Naive thymus-derived CD8-positive, alpha-beta T cell (primary cell): ENCODE data around the gene YWHAB. TPM values are rescaled to one million over a fixed set of nuclear protein-coding genes. Genes with fewer than 3 reads are reported as not detected.
A peak's percentile ranks its signal among the peaks of the same experiment; 100 is the strongest.

Source experiments
- ATAC-seq, 2 donors: fragments of 150-1000 bp; cut with Tn5 transposase in 1 of 2; sonication (Bioruptor Pico), chemical (Tn5 transposase) in 1 of 2; 1 replicate in 1 of 2; 2 replicates in 1 of 2; pipeline ENCODE4 v1.10.0; 2021; ENCODE audit warnings: mild to moderate bottlenecking in 2 of 2, moderate library complexity in 2 of 2
- POLR2A ChIA-PET: fragments of 350-600 bp; sonication (Branson Sonifier 250); formaldehyde crosslinking; loops from one replicate; lab custom pipeline; 2021; ENCODE audit warnings: antibody characterized with exemption; lab: Charles Lee
- DNase-seq, 10 donors: peaks; one replicate each; pipeline versions ENCODE4 v3.0.0 to v3.0.0-alpha.2; 2020 to 2022
- H3K27ac Mint-ChIP-seq, 10 donors: one replicate each; pipeline ENCODE4 v1.8.0; 2020 to 2022; ENCODE audit warnings: mild to moderate bottlenecking in 10 of 10, mixed read lengths in 10 of 10, moderate library complexity in 4 of 10, inconsistent platforms in 1 of 10
- H3K27me3 Mint-ChIP-seq, 5 donors: one replicate each; pipeline ENCODE4 v1.8.0; 2021 to 2022; ENCODE audit warnings: mixed read lengths in 5 of 5
- H3K36me3 Mint-ChIP-seq, 3 donors: one replicate each; pipeline ENCODE4 v1.8.0; 2020 to 2022; ENCODE audit warnings: mixed read lengths in 3 of 3, mild to moderate bottlenecking in 2 of 3, inconsistent platforms in 1 of 3
- H3K4me1 Mint-ChIP-seq, 4 donors: one replicate each; pipeline ENCODE4 v1.8.0; 2021 to 2022; ENCODE audit warnings: mixed read lengths in 4 of 4
- H3K4me3 Mint-ChIP-seq, 10 donors: one replicate each; pipeline ENCODE4 v1.8.0; 2020 to 2022; ENCODE audit warnings: mild to moderate bottlenecking in 10 of 10, mixed read lengths in 10 of 10, moderate library complexity in 6 of 10, inconsistent platforms in 1 of 10
- H3K9me3 Mint-ChIP-seq, 9 donors: one replicate each; pipeline ENCODE4 v1.8.0; 2020 to 2022; ENCODE audit warnings: mixed read lengths in 9 of 9, mild to moderate bottlenecking in 3 of 9, inconsistent platforms in 1 of 9, moderate library complexity in 1 of 9
- polyA plus RNA-seq, 3 donors: library from polyadenylated mRNA; unstranded; fragments of 300-500 nt; fragmentation: Illumina TruSeq; gene quantifications; one replicate each; pipeline ENCODE4 v1.2.3, GENCODE V29; 2021
- total RNA-seq, 8 experiments: library from RNA in 2 of 8; stranded (reverse) in 2 of 8; gene quantifications; one replicate each; pipeline ENCODE4 v1.2.3 and lab custom pipeline; 2021 to 2026

Gene YWHAB
- total and polyA plus RNA-seq, 5 experiments from 2014 or later: 209 to 529 (median 510) TPM

- POLR2A ChIA-PET: interaction anchor here (0.5 kb wide), 1 partner anchor 12 kb away, joined by 3 read pairs; no protein-coding TSS in a partner anchor
- Mint-ChIP-seq H3K9me3 (no peaks in the 10 kb centered on the region), H3K27me3 (no peaks in the 10 kb centered on the region), H3K4me3 (no peak overlapping the region), H3K36me3 (peaks cover 4 to 72% (median 23%) of the 10 kb centered on the region in 3 donors), H3K27ac (peak overlapping the region in 1 of 10 donors; percentile 11), H3K4me1 (peaks cover 15 to 50% (median 42%) of the 10 kb centered on the region in 4 donors)
- ATAC-seq (no peak), DNase-seq (no peak)
These were observed 16.5 kb downstream of the YWHAB start for GRCh38 chr20:44901974-44902373.

- Mint-ChIP-seq H3K27me3 (no peaks in the 10 kb centered on the region), H3K27ac (peak overlapping the region in 2 of 10 donors; percentile 23 to 32), H3K4me1 (peaks cover 8 to 37% (median 31%) of the 10 kb centered on the region in 4 donors), H3K4me3 (no peak overlapping the region), H3K9me3 (no peaks in the 10 kb centered on the region), H3K36me3 (peaks cover 4 to 78% (median 23%) of the 10 kb centered on the region in 3 donors)
- no peak for ATAC-seq
- POLR2A ChIA-PET: interaction anchor here (0.6 to 0.7 kb wide), 2 partner anchors 15 to 19 kb away, joined by 3 read pairs; partner anchors contain the start of gene YWHAB
- DNase-seq: no peak
These were observed 18.9 kb downstream of the YWHAB start for GRCh38 chr20:44904377-44904776.

- peak overlapping the region; percentile 15 to 90 (median 56) for H3K27ac Mint-ChIP-seq
- no peaks in the 10 kb centered on the region for H3K9me3 Mint-ChIP-seq
- peak overlapping the region; percentile 72 to 90 (median 84) for H3K4me3 Mint-ChIP-seq
- peaks cover 6 to 31% (median 22%) of the 10 kb centered on the region in 4 donors for H3K4me1 Mint-ChIP-seq
- POLR2A ChIA-PET: interaction anchor here (0.5 to 3.0 kb wide), 10 partner anchors 9 to 417 kb away, joined by 3 to 20 read pairs (median 4); partner anchors contain the start of genes TOMM34 and YWHAB
- ATAC-seq: no peak
- H3K36me3 Mint-ChIP-seq: peaks cover 4 to 50% (median 15%) of the 10 kb centered on the region in 3 donors
- DNase-seq: no peak
- no peaks in the 10 kb centered on the region for H3K27me3 Mint-ChIP-seq
These were observed 23.7 kb downstream of the YWHAB start for GRCh38 chr20:44908987-44909871.

GRCh38 chr20:44909872-44910689 lies 24.6 kb downstream of the YWHAB start, which contains the start of gene PABPC1L:
PABPC1L (plus strand) TSS chr20:44910060; CDS start chr20:44910144, 84 bp downstream.
- POLR2A ChIA-PET: interaction anchor here (0.5 to 3.0 kb wide), 9 partner anchors 8 to 416 kb away, joined by 3 to 20 read pairs (median 4); partner anchors contain the start of genes TOMM34 and YWHAB
- ATAC-seq (peak; percentile 95 to 96), DNase-seq (peak; percentile 67 to 85 (median 75))
- peak within 1 kb of the TSS; percentile 81 to 90 (median 84) for H3K4me3 Mint-ChIP-seq
- no peaks in the 10 kb centered on the region for H3K27me3 Mint-ChIP-seq
- peaks cover 13 to 39% (median 30%) of the 10 kb centered on the region in 4 donors for H3K4me1 Mint-ChIP-seq
- no peaks in the 10 kb centered on the region for H3K9me3 Mint-ChIP-seq
- peak within 1 kb of the TSS; percentile 24 to 90 (median 56) for H3K27ac Mint-ChIP-seq
- H3K36me3 Mint-ChIP-seq: peaks cover 4 to 45% (median 8%) of the 10 kb centered on the region in 3 donors

- POLR2A ChIA-PET: interaction anchor here (1.0 to 3.0 kb wide), 2 partner anchors 15 to 25 kb away, joined by 3 to 20 read pairs; partner anchors contain the start of gene YWHAB
- Mint-ChIP-seq H3K36me3 (peaks cover 4 to 40% (median 5%) of the 10 kb centered on the region in 3 donors), H3K27me3 (no peaks in the 10 kb centered on the region), H3K9me3 (no peaks in the 10 kb centered on the region), H3K27ac (peak overlapping the region in 6 of 10 donors; percentile 24 to 86 (median 38)), H3K4me3 (peak overlapping the region; percentile 81 to 90 (median 84)), H3K4me1 (peaks cover 14 to 43% (median 32%) of the 10 kb centered on the region in 4 donors)
- no peak for ATAC-seq
- no peak for DNase-seq
These were observed 25.3 kb downstream of the YWHAB start for GRCh38 chr20:44910690-44911262.

- H3K36me3 Mint-ChIP-seq: peaks cover 0 to 37% (median 3%) of the 10 kb centered on the region in 3 donors
- no peaks in the 10 kb centered on the region for H3K9me3 Mint-ChIP-seq
- POLR2A ChIA-PET: interaction anchor here (1.0 to 3.0 kb wide), 2 partner anchors 15 to 26 kb away, joined by 3 to 20 read pairs; partner anchors contain the start of gene YWHAB
- DNase-seq (peak in 9 of 10 donors; percentile 12 to 67 (median 40)), ATAC-seq (no peak)
- H3K4me1 Mint-ChIP-seq: peaks cover 14 to 43% (median 32%) of the 10 kb centered on the region in 4 donors
- no peaks in the 10 kb centered on the region for H3K27me3 Mint-ChIP-seq
- H3K4me3 Mint-ChIP-seq: peak overlapping the region in 8 of 10 donors; percentile 26 to 82 (median 58)
- peak overlapping the region in 1 of 10 donors; percentile 53 for H3K27ac Mint-ChIP-seq
These were observed 25.9 kb downstream of the YWHAB start for GRCh38 chr20:44911264-44911921.

GRCh38 chr20:44912189-44912588 lies 26.7 kb downstream of the YWHAB start:
- Mint-ChIP-seq H3K27me3 (no peaks in the 10 kb centered on the region), H3K4me3 (peak overlapping the region in 3 of 10 donors; percentile 45 to 67 (median 52)), H3K4me1 (peaks cover 14 to 43% (median 32%) of the 10 kb centered on the region in 4 donors), H3K27ac (peak overlapping the region in 3 of 10 donors; percentile 29 to 74 (median 66)), H3K9me3 (no peaks in the 10 kb centered on the region), H3K36me3 (peaks cover 0 to 34% (median 5%) of the 10 kb centered on the region in 3 donors)
- ATAC-seq (no peak), DNase-seq (no peak)
- POLR2A ChIA-PET: no interaction called here

GRCh38 chr20:44914924-44915323 lies 29.4 kb downstream of the YWHAB start:
- Mint-ChIP-seq H3K4me1 (peaks cover 11 to 31% (median 20%) of the 10 kb centered on the region in 4 donors), H3K36me3 (peaks cover 0 to 24% (median 8%) of the 10 kb centered on the region in 3 donors), H3K27me3 (no peaks in the 10 kb centered on the region), H3K9me3 (no peaks in the 10 kb centered on the region), H3K27ac (peak overlapping the region in 8 of 10 donors; percentile 6 to 70 (median 17)), H3K4me3 (peak overlapping the region in 1 of 10 donors; percentile 43)
- POLR2A ChIA-PET: no interaction called here
- DNase-seq (no peak), ATAC-seq (peak in 1 of 2 donors; percentile 18)

GRCh38 chr20:44916586-44916985 lies 31.1 kb downstream of the YWHAB start:
- H3K4me3 Mint-ChIP-seq: no peak overlapping the region

GRCh38 chr20:44917399-44917798 lies 31.9 kb downstream of the YWHAB start:
- Mint-ChIP-seq H3K27ac (no peak overlapping the region), H3K9me3 (no peaks in the 10 kb centered on the region), H3K4me3 (no peak overlapping the region), H3K36me3 (peaks cover 0 to 33% (median 8%) of the 10 kb centered on the region in 3 donors), H3K4me1 (peaks cover 9 to 18% (median 11%) of the 10 kb centered on the region in 4 donors), H3K27me3 (no peaks in the 10 kb centered on the region)
- no peak for ATAC-seq
- POLR2A ChIA-PET: interaction anchor here (0.6 to 0.9 kb wide), 3 partner anchors 8 to 62 kb away, joined by 3 to 6 read pairs (median 4); partner anchors contain the start of genes PABPC1L and YWHAB
- DNase-seq: no peak

More at GRCh38 chr20:44916586-44916985, 31.1 kb downstream of the YWHAB start:
- Mint-ChIP-seq H3K27ac (peak overlapping the region in 1 of 10 donors; percentile 14), H3K9me3 (no peaks in the 10 kb centered on the region), H3K36me3 (peaks cover 0 to 29% (median 8%) of the 10 kb centered on the region in 3 donors), H3K27me3 (no peaks in the 10 kb centered on the region), H3K4me1 (peaks cover 10 to 20% (median 12%) of the 10 kb centered on the region in 4 donors)
- POLR2A ChIA-PET: interaction anchor here (0.6 to 0.7 kb wide), 2 partner anchors 31 to 62 kb away, joined by 4 to 6 read pairs; partner anchors contain the start of gene YWHAB
- no peak for ATAC-seq
- DNase-seq: no peak
